ENCODE results near the gene OPCML. TPM values are rescaled to one million over a fixed set of nuclear protein-coding genes. Genes with fewer than 3 reads are reported as not detected.

The OPCML gene
- total and polyA plus RNA-seq, 4 donors: under 0.01 to 0.01 TPM; not detected in 2

GRCh38 chr11:132686886-132687285 lies 845.4 kb downstream of the OPCML start:
- DNase-seq (ENCODE audit: low spot score): no peak
- H3K9me3 ChIP-seq (ENCODE audit: control insufficient read depth in 4 of 4, low read length in 3 of 4): no peaks in the 10 kb centered on the region
- TF ChIP-seq, protein P1, sequence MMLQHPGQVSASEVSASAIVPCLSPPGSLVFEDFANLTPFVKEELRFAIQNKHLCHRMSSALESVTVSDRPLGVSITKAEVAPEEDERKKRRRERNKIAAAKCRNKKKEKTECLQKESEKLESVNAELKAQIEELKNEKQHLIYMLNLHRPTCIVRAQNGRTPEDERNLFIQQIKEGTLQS (IDR thresholded peaks at IDR 0.05): no peak
- peak; percentile 27 for TF ChIP-seq NR2F2 (IDR thresholded peaks at IDR 0.05)
- H3K9ac ChIP-seq (ENCODE audit: low read depth in 1 of 2, low read length in 2 of 2): no peak overlapping the region
- no peaks in the 10 kb centered on the region for H3K4me1 ChIP-seq (ENCODE audit: control insufficient read depth in 4 of 4, insufficient read depth in 4 of 4, low read length in 3 of 4)
- H3K4me3 ChIP-seq (ENCODE audit: low read depth in 1 of 3, low read length in 3 of 3): no peak overlapping the region
- no peak overlapping the region for H3K27ac ChIP-seq (ENCODE audit: low read depth in 1 of 2, low read length in 2 of 2)
- H3K36me3 ChIP-seq (ENCODE audit: control insufficient read depth in 4 of 4, insufficient read depth in 3 of 4, low read depth in 1 of 4, low read length in 3 of 4): no peaks in the 10 kb centered on the region
- no peaks in the 10 kb centered on the region for H3K27me3 ChIP-seq (ENCODE audit: control insufficient read depth in 4 of 4, insufficient read depth in 4 of 4, low read length in 3 of 4)
- WGBS: 67% methylated on average over 4 of the region's 4 CpGs

DNA sequence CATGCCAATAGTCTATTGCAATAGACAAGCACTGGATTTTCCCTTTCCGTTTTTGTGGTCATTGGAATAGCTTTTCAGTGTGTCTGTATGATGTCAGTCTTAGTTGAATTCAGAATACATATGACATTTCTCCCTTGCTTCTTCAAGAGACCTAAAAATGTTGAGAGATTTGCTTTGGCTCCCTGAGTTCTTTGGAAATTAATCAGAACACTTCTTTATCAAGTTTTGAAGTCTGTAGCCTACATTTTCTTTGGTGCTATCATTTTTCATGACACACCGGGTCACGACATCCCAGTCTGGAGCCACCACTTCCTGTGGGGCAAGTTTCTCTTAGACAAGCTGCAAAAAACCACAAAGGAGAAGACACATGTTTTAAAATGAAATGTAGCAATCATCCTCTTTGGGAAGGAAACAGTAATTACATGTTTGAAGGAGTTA lies 847.1 kb downstream of the OPCML start:
- H3K4me3 ChIP-seq (ENCODE audit: low read depth in 1 of 3, low read length in 3 of 3): no peak overlapping the region
- WGBS: 65% methylated on average over 3 of the region's 3 CpGs
- TF ChIP-seq GABPA (IDR thresholded peaks at IDR 0.05 in 1 of 2, conservative IDR thresholded peaks at IDR 0.05 in 1 of 2): no peak
- TF ChIP-seq FOXA1 (IDR thresholded peaks at IDR 0.05): no peak
- TF ChIP-seq NR2F2 (IDR thresholded peaks at IDR 0.05): peak; percentile 45
- TF ChIP-seq, protein P2, sequence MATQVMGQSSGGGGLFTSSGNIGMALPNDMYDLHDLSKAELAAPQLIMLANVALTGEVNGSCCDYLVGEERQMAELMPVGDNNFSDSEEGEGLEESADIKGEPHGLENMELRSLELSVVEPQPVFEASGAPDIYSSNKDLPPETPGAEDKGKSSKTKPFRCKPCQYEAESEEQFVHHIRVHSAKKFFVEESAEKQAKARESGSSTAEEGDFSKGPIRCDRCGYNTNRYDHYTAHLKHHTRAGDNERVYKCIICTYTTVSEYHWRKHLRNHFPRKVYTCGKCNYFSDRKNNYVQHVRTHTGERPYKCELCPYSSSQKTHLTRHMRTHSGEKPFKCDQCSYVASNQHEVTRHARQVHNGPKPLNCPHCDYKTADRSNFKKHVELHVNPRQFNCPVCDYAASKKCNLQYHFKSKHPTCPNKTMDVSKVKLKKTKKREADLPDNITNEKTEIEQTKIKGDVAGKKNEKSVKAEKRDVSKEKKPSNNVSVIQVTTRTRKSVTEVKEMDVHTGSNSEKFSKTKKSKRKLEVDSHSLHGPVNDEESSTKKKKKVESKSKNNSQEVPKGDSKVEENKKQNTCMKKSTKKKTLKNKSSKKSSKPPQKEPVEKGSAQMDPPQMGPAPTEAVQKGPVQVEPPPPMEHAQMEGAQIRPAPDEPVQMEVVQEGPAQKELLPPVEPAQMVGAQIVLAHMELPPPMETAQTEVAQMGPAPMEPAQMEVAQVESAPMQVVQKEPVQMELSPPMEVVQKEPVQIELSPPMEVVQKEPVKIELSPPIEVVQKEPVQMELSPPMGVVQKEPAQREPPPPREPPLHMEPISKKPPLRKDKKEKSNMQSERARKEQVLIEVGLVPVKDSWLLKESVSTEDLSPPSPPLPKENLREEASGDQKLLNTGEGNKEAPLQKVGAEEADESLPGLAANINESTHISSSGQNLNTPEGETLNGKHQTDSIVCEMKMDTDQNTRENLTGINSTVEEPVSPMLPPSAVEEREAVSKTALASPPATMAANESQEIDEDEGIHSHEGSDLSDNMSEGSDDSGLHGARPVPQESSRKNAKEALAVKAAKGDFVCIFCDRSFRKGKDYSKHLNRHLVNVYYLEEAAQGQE (IDR thresholded peaks at IDR 0.05): no peak
- TF ChIP-seq, protein P1 (IDR thresholded peaks at IDR 0.05): no peak
- no peaks in the 10 kb centered on the region for H3K36me3 ChIP-seq (ENCODE audit: control insufficient read depth in 4 of 4, insufficient read depth in 3 of 4, low read depth in 1 of 4, low read length in 3 of 4)
- H3K27me3 ChIP-seq (ENCODE audit: control insufficient read depth in 4 of 4, insufficient read depth in 4 of 4, low read length in 3 of 4): no peaks in the 10 kb centered on the region
- no peaks in the 10 kb centered on the region for H3K4me1 ChIP-seq (ENCODE audit: control insufficient read depth in 4 of 4, insufficient read depth in 4 of 4, low read length in 3 of 4)
- no peak for DNase-seq (ENCODE audit: low spot score)
- H3K9ac ChIP-seq (ENCODE audit: low read depth in 1 of 2, low read length in 2 of 2): no peak overlapping the region
- no peak overlapping the region for H3K27ac ChIP-seq (ENCODE audit: low read depth in 1 of 2, low read length in 2 of 2)
- no peaks in the 10 kb centered on the region for H3K9me3 ChIP-seq (ENCODE audit: control insufficient read depth in 4 of 4, low read length in 3 of 4)

- H3K4me1 ChIP-seq (ENCODE audit: control insufficient read depth in 4 of 4, insufficient read depth in 4 of 4, low read length in 3 of 4): no peaks in the 10 kb centered on the region
- H3K9ac ChIP-seq (ENCODE audit: low read depth in 1 of 2, low read length in 2 of 2): no peak overlapping the region
- no peak overlapping the region for H3K27ac ChIP-seq (ENCODE audit: low read depth in 1 of 2, low read length in 2 of 2)
- WGBS: 73% methylated on average over 2 of the region's 2 CpGs
- no peak for DNase-seq (ENCODE audit: low spot score)
- H3K9me3 ChIP-seq (ENCODE audit: control insufficient read depth in 4 of 4, low read length in 3 of 4): no peaks in the 10 kb centered on the region
- no peaks in the 10 kb centered on the region for H3K27me3 ChIP-seq (ENCODE audit: control insufficient read depth in 4 of 4, insufficient read depth in 4 of 4, low read length in 3 of 4)
- TF ChIP-seq FOXA2 (IDR thresholded peaks at IDR 0.05) (peak; percentile 68), RXRA (IDR thresholded peaks at IDR 0.05) (peak in 1 of 2 donors; percentile 64), JUND (IDR thresholded peaks at IDR 0.05) (no peak), TAF1 (conservative IDR thresholded peaks at IDR 0.05) (no peak), HNF4A (conservative IDR thresholded peaks at IDR 0.05) (peak in 1 of 2 donors; percentile 67), RAD21 (IDR thresholded peaks at IDR 0.05) (peak in 1 of 2 donors; percentile 16)
- TF ChIP-seq, protein P1 (IDR thresholded peaks at IDR 0.05): no peak
- H3K36me3 ChIP-seq (ENCODE audit: control insufficient read depth in 4 of 4, insufficient read depth in 3 of 4, low read depth in 1 of 4, low read length in 3 of 4): no peaks in the 10 kb centered on the region
- H3K4me3 ChIP-seq (ENCODE audit: low read depth in 1 of 3, low read length in 3 of 3): no peak overlapping the region
These were observed 848.7 kb downstream of the OPCML start for GRCh38 chr11:132683602-132684001.
